Activated naive CD8-positive, alpha-beta T cell treated with anti-CD3 and anti-CD28 coated beads, Interleukin-2, amount 50 U/mL, for 16 hours (primary cell): ENCODE results near the gene CDK10.
"Not testable (repeated sequence)": the region's sequence is repeated elsewhere in the genome, so short reads cannot be mapped to it uniquely, and the experiment has no call there.

Source experiments
- DNase-seq: peaks from one replicate; pipeline ENCODE4 v3.0.0-alpha.2; 2020; ENCODE audit warnings: low read depth, low spot score

CDK10 gene

DNA sequence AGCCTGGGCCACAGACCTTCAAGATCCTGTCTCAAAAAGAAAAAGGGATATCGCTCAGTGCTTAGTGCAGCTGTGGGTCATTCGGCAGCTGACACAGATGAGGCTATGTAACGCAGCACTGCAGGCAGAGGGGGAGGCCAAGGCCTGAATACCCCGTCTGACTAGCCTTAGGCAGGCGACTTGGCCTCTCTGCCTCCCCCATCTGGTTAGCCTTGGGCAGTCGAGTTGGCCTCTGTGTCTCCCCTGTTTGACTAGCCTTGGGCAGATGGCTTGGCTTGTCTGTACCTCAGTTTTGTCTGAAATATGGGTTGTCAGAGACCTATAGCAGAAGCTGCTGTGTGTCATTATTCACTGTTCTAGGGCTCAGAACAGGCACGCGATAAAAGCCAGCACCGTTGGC is 18.9 kb upstream of the CDK10 start:
- no peak for DNase-seq

DNA sequence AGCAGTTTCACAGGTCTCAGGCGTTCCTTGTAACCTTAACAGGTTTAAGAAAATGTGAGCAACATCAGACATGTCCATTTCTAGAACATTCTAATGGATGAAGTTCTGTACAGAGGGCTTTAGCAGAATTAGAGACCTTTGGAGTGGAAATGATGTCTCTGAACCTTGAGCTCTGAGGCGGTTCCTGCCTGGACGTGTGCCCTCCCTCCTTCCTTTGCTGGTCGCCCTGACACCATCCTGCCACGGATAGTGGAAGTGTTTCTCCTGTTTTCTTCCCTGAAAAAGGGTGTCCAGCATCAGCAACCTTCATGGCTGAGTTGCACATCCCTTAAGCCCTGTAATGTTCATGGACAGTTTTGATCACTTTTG is 17.7 kb upstream of the CDK10 start:
- DNase-seq, result no peak

DNA sequence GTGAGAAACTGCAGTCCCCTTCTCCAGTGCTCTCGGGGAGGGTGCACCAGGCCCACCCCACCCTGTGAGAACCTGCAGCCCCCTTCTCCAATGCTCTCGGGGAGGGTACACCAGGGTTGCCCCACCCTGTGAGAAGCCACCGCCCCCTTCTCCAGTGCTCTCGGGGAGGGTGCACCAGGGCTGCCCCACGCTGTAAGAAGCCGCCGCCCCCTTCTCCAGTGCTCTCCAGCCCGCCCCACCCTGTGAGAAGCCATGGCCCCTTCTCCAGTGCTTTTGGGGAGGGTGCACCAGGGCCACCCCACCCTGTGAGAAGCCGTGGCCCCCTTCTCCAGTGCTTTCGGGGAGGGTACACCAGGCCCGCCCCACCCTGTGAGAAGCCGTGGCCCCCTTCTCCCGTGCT is 16.7 kb upstream of the CDK10 start:
- no peak for DNase-seq

DNA sequence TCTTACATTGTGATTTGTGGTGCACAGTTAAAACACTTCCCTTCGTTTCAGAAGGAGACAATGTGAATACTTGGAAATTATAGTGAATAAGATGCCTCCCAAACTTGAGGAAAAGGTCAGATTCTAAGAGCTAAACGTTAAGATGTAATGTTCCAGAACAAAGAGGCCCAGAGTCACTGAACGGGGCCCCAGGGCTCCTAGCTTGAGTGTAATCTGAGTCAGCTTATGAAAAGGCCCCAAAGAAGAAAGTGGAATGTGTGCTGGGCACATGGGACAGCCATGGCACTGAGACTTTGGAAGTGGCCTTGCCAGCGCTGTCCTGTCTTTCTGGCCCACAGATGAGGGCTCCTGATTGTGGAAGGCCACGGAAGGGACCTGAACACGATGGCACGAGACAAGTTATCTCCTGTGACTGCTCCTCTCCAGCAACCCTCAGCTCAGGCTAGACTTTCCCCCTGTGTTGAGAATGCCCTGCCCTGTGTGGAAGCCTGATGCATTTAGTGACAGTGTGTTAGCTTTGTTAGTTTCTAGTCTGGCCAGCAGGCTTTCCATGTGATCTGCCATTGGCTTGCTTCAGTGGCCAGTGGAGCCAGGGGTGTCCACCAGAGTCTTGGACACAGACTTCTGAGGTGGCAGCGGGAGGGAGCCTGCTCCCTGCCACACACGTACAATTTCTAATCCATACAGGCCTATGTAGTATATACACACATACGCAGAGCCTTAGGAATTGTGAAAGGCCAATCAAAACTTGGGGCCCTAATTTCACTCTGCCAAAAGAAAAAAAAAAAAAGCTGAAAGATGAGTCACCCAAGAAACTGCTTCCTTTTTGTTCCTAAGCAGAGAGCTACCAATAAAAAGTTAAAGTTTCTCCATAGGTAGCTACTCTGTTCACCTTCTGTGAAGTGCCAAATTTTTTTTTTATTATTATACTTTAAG is 15.7 kb upstream of the CDK10 start:
- DNase-seq, result no peak

DNA sequence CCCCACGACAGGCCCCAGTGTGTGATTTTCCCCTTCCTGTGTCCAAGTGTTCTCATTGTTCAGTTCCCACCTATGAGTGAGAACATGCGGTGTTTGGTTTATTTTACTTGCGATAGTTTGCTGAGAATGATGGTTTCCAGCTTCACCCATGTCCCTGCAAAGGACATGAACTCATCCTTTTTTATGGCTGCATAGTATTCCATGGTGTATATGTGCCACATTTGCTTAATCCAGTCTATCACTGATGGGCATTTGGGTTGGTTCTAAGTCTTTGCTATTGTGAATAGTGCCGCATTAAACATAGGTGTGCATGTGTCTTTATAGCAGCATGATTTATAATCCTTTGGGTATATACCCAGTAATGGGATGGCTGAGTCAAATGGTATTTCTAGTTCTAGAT is 14.9 kb upstream of the CDK10 start:
- DNase-seq, result not testable (repeated sequence)

DNA sequence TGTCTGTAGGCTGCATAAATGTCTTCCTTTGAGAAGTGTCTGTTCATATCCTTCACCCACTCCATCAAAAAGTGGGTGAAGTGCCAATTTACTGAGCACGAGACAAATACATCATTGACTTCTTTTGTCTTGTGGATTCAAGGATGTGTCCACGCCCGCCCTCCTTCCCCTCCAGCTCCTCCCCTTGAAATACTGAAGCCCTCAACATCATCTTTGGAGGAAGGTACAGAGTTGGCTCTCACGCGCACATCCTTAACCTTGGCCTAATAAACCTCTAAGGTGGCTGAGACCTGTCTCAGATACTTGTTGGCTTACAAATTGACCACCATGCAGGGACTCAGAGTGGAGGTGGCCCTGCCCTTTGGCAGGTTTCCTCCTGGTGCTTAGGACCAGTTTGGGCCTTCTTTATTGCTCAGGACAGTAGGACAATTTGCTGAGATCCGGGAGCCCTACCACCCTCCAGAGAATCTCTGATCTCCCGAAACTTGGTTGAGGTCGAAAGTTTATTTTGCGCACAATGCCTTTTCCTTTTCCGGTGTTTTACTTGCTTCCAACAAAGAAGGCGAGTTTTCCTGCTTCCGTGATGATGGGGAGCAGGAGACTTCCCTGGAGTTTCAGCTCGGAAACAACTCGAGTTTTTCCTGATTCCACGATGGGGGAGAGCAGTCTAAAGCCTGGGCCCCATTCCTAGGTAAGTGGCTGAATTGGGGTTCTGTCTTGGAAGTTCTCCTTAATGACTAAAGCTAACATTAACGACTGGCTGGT is 14.1 kb upstream of the CDK10 start:
- DNase-seq, result no peak

DNA sequence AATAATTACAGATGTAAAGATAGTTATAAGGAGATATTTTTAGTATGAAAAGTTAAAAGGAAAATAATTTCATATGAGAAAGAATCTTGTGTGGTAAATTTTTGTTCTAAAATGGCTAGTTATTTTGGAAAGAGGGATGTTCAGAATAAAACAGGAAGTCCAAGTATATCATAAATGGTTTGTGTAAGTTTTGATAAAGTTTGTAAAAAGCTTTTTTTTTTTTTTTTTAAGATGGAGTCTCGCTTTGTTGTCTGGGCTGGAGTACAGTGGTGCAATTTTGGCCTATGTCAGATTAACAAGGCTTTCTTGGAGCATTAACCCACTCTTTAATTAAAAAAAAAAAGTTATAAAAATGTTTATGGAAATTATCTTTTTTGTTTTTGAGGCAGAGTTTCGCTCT is 8.2 kb upstream of the CDK10 start:
- DNase-seq, result no peak

DNA sequence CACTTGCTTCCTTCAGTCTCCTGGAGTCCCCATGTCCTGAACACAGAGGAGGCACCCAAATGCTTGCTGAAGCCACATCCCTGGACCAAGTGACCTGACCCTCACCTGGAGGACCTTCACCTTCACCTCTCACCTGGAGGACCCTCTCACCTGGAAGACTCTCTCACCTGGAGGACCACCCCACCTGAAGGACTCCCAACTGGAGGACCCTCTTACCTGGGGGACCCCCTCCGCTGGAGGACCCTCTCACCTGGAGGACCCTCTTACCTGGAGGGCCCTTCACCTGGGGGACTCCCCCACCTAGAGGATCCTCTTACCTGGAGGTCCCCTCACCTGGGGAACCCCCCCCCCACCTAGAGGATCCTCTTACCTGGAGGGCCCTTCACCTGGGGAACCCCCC is 573 bp upstream of the CDK10 start:
- no peak for DNase-seq

DNA sequence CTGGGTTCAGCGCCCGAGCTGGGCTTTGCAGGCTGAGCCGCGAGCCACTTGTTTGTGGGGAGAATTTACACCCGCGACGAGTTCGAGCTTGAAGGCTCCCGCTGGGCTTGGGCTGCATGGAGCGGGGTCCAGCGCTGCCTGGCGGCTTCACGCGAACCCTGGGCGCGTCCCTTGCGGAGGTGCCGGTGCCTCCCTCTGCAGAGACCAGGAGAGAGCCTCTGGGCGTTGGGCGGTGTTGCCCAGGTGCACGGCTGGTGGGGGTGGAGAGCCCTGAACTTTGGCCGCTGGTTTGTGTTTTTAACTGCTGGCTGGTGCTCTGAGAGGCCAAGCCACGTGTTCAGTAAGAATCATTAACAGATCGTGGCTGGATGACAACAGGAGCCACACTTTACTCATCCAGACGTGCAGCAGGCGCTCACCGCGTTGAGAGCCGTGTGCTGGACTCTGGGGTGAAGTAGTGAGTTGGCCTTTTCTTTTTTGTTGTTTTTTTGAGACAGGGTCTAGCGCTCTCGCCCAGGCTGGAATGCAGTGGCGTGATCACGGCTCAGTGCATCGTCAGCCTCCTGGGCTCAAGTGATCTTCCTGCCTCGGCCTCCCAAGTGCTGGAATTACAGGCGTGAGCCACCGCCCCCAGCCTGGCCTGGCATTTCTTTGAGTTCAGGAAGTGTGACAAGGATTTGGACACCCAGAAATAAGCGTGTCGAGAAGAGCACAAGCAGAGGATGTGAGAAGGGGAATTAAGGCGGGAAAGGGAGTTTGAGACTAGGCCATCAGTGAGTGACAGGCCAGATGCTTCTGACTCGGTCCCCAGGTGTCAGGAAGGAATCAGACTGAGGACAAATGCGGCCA is 827 bp downstream of the CDK10 start:
- no peak for DNase-seq

DNA sequence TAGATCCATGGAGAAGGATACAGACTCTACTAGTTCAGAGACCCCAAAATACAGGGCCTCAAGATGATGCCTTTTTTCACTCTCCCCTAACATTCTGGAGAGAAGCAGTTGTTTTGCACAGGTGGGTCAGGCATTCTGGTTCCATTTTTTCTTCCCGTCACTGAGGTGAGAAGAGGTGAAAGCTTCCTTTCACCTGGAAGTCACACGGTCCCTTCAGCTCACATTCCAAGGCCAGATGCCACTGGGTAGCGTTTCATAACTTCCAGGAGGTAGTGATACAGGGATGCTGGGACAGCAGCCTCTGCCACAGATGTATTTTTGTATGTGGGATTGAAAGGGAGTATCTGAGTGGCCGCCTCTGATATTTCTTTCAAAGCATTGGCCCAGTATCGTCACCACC is 1.9 kb downstream of the CDK10 start:
- DNase-seq, result no peak

DNA sequence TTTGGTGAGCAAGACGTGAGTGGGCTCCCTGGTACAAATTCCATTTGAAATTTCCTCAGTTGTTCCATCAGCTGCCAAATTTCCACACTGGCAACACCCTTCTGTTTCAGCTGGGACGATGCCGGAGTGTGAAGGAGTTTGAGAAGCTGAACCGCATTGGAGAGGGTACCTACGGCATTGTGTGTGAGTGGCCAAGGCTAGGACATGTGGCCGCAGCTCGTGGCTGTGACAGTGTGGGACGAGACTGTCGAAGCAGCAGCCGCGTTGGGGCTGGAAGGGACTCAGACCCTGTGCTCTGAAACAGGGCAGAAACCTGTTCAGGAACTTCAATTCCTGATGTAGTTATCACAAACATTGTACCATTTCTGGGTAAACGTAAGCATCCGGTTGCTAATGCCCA is 2.7 kb downstream of the CDK10 start:
- DNase-seq, result no peak

DNA sequence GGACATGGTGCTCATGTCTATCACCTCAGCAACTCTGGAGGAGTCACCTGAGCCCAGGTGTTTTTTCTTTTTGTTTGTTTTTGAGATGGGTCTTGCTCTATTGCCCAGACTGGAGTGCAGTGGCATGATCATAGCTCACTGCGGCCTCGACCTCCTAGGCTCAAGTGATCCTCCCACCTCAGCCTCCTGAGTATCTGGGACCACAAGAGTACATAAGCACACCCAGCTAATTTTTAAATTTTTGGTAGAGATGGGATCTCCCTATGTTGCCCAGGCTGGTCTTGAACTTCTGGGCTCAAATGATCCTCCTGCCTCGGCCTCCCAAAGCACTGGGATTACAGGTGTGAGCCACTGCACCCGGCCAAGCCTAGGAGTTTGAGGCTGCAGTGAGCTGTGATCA is 3.1 kb downstream of the CDK10 start:
- DNase-seq, result not testable (repeated sequence)

DNA sequence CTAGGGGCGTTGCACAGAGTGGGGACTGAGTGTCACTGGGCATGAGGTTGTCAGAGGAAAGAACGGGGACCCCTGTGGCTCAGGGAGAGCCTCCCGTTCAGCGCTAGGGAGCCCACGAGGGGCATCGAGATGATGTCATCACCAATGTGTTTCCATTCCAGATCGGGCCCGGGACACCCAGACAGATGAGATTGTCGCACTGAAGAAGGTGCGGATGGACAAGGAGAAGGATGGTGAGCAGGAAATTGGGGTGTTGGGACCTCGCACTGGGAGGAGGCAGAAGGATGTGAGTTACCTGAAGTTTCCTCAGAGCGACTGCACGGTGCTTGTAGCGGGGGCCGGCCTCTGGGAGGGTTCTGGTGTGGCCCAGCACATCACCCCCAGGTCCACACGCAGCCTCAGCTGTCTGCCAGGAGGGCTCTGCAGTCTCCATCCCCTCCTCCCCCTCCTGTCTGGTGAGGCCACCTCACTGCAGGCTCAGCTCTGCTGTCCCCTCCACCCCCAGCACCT is 4.0 kb downstream of the CDK10 start:
- no peak for DNase-seq

DNA sequence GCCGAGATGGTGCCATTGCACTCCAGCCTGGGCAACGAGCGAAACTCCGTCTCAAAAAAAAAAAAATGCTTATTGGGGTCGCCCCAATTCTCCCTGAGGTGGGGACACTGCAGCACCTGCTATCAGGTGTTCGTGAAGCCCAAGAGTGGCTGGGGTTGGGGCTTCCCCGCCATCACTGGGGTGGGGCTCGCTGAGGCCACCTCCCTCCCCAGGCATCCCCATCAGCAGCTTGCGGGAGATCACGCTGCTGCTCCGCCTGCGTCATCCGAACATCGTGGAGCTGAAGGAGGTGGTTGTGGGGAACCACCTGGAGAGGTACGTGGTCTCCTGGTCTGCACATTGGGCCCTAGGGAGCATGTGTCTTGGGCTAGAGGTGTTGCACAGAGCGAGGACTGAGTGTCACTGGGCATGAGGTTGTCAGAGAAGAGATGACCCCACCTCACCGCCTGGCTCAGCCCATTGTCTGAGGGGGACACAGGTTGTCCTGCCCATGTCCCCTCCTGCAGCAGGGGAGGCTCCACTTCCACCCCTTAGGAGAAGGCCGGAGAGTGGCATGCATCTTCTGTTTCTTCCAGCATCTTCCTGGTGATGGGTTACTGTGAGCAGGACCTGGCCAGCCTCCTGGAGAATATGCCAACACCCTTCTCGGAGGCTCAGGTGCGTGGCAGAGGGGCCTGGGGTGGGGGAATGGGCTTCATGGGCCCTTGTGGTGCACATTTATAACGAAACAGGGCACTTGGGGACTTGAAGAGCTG is 4.9 kb downstream of the CDK10 start:
- DNase-seq, result no peak

DNA sequence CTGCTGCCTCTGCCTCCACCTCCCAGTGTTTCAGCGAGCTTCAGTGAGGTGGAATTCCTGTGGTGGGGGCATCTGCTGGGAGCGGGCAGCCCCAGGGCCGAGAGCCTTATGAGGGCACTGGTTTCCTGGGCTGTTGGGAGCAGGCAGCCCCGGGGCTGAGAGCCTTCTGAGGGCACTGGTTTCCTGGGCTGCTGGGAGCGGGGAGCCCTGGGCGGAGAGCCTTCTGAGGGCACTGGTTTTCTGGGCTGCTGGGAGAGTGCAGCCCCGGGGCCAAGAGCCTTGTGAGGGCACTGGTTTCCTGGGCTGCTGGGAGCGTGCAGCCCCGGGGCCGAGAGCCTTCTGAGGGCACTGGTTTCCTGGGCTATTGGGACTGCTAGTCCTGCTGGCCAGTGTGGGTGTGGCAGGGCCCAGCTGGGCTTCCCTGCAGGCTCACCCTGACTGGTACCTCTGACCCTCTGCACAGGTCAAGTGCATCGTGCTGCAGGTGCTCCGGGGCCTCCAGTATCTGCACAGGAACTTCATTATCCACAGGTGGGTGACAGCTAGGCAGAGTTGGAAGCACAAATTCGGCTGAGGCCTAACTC is 5.6 kb downstream of the CDK10 start:
- DNase-seq, result no peak

DNA sequence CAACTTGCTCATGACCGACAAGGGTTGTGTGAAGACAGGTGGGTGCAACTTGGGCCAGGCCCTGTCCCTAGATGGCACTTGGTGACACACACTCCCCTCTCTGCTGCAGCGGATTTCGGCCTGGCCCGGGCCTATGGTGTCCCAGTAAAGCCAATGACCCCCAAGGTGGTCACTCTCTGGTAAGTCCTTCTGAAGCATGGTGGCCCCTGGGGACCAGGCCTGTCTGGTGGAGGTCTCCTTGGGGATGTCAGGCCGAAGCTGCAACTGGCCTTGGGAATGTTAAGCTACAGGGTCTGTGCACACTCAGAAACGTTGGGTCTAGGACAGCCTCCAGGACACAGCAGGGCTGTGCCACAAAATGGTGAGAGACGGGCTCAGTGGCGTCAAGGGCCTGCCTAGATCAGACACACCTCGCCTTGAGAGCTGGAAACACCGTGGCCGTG is 6.8 kb downstream of the CDK10 start:
- DNase-seq, result no peak

DNA sequence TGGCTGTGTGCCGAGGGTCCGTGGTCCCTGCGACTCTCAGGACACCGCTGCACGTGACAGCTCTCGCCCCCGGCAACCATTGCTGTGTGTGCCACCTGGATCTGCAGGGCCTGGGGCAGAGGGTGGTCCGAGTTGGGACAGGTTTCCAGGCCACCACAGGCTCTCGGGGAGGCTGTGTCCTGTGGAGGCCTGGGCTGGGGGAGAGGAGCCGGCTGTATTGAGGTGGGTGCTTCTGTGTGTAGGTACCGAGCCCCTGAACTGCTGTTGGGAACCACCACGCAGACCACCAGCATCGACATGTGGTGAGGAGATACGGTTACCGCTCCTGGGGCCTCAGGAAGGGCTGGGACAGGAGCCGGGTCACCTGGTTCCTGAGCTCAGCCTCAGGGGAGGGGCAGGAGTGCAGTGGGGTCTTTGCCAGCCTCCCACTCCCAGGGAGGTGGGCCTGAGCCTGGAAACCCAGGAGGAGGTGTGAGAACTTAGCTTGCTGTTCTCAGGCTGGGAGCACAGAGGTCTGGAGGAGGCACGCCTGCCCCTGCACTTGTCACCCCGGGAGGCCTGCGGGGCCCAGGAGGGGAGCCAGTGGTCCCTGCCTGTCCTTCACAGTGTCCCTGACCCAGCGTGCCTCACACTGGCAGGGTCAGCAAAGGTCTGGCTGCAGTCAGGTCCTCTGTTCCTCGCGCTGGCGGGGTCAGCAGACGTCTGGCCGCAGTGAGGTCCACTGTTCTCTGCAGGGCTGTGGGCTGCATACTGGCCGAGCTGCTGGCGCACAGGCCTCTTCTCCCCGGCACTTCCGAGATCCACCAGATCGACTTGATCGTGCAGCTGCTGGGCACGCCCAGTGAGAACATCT is 7.7 kb downstream of the CDK10 start:
- no peak for DNase-seq

DNA sequence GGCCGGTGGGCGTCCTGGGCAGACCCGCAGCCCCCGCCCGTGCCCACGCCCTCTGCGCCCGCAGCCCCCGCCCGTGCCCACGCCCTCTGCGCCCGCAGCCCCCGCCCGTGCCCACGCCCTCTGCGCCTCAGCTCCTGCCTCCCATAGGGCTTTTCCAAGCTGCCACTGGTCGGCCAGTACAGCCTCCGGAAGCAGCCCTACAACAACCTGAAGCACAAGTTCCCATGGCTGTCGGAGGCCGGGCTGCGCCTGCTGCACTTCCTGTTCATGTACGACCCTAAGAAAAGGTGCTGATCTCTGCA is 8.2 kb downstream of the CDK10 start:
- not testable (repeated sequence) for DNase-seq

DNA sequence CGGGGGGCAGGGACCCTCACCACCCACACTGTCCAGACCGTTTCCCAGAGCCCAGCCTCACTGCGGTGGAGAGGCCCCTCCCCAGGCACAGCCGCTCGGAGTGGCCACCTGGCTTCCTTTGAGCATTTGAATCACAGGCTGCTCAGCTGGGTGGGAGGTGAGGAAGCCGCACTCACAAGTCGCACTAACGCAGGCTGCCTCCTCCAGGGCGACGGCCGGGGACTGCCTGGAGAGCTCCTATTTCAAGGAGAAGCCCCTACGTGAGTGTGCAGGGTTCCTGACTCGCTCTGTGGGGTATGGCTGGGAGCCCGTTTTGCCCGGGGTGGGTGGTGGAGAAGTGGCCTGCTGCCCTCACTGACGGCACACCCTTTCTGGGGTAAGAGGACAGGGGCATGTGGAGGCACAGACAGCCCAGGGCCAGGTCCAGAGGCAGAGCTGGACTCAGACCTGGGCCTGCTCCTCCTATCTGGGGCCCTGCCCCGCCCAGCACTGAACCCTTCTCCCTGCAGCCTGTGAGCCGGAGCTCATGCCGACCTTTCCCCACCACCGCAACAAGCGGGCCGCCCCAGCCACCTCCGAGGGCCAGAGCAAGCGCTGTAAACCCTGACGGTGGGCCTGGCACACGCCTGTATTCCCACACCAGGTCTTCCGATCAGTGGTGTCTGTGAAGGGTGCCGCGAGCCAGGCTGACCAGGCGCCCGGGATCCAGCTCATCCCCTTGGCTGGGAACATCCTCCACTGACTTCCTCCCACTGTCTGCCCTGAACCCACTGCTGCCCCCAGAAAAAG is 8.8 kb downstream of the CDK10 start:
- DNase-seq, result no peak
